Osteocyte (in vitro differentiated cells): ENCODE results near the gene SPATS2. TPM values are rescaled to one million over a fixed set of nuclear protein-coding genes. Genes with fewer than 3 reads are reported as not detected.

ENCODE experiments used
- DNase-seq: peaks from one replicate; pipeline ENCODE4 v3.0.0; 2021; ENCODE audit warnings: mixed read lengths; ENCODE audit not compliant: unreplicated experiment; ENCODE audit errors: extremely low spot score
- H3K27ac Mint-ChIP-seq: one replicate; pipeline ENCODE4 v1.8.0; 2021; ENCODE audit warnings: mild to moderate bottlenecking, mixed read lengths; ENCODE audit not compliant: unreplicated experiment
- H3K27me3 Mint-ChIP-seq: one replicate; pipeline ENCODE4 v1.8.0; 2021; ENCODE audit warnings: mixed read lengths; ENCODE audit not compliant: unreplicated experiment
- H3K36me3 Mint-ChIP-seq: one replicate; pipeline ENCODE4 v1.8.0; 2021; ENCODE audit warnings: mixed read lengths; ENCODE audit not compliant: unreplicated experiment
- H3K4me1 Mint-ChIP-seq: one replicate; pipeline ENCODE4 v1.8.0; 2021; ENCODE audit warnings: mixed read lengths; ENCODE audit not compliant: unreplicated experiment
- H3K4me3 Mint-ChIP-seq: one replicate; pipeline ENCODE4 v1.8.0; 2021; ENCODE audit warnings: mild to moderate bottlenecking, moderate library complexity, mixed read lengths; ENCODE audit not compliant: unreplicated experiment
- H3K9me3 Mint-ChIP-seq: one replicate; pipeline ENCODE4 v1.8.0; 2021; ENCODE audit warnings: mixed read lengths; ENCODE audit not compliant: unreplicated experiment
- total RNA-seq: library from RNA; stranded (reverse); gene quantifications from 2 replicates; pipeline ENCODE4 v1.2.1, GENCODE V29; 2021
- TF ChIP-seq, protein P1 (sequence below): fragments of 200-600 bp; sonication (generic); IDR thresholded peaks from 2 replicates; pipeline ENCODE4 v1.5.0; 2021; ENCODE audit warnings: antibody characterized with exemption, mild to moderate bottlenecking, moderate library complexity

SPATS2 gene
- total RNA-seq, 1 donor from 2014 or later: 25.6 TPM

DNA sequence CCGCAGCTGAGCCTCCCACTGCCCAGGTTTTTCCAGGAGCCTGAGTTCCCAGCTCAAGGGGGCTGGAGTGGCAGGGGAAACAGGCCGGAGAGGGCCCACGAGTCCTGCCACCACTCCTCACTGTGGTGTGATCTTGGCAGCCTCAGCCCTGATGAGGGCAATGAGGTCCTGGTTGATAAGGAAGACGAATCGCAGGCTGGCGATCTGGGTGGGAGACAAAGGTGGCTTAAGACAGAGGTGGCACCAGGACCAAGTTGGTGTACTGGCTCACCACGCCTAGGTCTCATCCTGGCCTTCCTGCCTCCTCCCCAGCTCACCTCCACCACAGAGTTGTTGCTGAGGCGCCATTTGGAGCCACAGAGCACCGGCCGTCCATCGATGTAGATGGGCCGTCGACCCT is 191.3 kb downstream of the SPATS2 start:
- TF ChIP-seq, protein P1, sequence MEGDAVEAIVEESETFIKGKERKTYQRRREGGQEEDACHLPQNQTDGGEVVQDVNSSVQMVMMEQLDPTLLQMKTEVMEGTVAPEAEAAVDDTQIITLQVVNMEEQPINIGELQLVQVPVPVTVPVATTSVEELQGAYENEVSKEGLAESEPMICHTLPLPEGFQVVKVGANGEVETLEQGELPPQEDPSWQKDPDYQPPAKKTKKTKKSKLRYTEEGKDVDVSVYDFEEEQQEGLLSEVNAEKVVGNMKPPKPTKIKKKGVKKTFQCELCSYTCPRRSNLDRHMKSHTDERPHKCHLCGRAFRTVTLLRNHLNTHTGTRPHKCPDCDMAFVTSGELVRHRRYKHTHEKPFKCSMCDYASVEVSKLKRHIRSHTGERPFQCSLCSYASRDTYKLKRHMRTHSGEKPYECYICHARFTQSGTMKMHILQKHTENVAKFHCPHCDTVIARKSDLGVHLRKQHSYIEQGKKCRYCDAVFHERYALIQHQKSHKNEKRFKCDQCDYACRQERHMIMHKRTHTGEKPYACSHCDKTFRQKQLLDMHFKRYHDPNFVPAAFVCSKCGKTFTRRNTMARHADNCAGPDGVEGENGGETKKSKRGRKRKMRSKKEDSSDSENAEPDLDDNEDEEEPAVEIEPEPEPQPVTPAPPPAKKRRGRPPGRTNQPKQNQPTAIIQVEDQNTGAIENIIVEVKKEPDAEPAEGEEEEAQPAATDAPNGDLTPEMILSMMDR: no peak
- no peaks in the 10 kb centered on the region for H3K27me3 Mint-ChIP-seq
- no peak overlapping the region for H3K4me3 Mint-ChIP-seq
- DNase-seq: no peak
- H3K27ac Mint-ChIP-seq: no peak overlapping the region
- H3K4me1 Mint-ChIP-seq: peaks cover 2% of the 10 kb centered on the region
- no peaks in the 10 kb centered on the region for H3K9me3 Mint-ChIP-seq
- H3K36me3 Mint-ChIP-seq: peaks cover 31% of the 10 kb centered on the region

DNA sequence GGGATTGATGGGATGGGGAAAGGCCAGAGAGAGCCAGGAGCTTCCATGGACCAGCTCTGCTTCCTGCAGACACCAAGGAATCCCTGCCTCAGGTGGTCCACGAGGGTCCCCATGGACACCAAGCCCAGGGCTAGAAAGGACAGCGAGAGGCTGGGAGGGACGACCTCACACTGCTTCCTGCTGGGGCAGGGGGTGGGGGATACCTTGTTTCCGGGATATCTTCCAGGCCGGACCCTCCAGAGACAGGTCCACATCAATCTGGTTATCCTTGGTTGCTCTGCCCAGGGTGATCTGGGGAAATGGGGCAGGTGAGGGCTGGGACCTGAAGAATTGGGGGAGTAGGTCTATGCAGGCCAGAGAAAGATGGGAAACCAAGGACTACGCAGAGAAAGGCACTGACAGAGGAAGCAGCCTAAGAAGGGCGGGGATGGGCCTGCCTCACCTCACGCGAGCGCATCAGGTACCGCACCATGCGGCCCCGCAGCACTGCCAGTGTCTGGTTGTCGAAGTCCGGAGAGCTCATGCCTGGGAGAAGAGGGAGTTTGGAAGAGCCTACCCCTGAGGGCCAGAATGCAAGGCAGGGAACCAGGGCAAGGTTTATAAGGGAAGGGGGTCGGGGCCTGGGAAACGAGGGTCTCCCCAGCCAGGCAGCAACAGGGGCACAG is 191.9 kb downstream of the SPATS2 start:
- DNase-seq: no peak
- peaks cover 37% of the 10 kb centered on the region for H3K36me3 Mint-ChIP-seq
- TF ChIP-seq, protein P1: no peak
- H3K27me3 Mint-ChIP-seq: no peaks in the 10 kb centered on the region
- H3K27ac Mint-ChIP-seq: no peak overlapping the region
- no peaks in the 10 kb centered on the region for H3K9me3 Mint-ChIP-seq
- peaks cover 2% of the 10 kb centered on the region for H3K4me1 Mint-ChIP-seq
- no peak overlapping the region for H3K4me3 Mint-ChIP-seq

DNA sequence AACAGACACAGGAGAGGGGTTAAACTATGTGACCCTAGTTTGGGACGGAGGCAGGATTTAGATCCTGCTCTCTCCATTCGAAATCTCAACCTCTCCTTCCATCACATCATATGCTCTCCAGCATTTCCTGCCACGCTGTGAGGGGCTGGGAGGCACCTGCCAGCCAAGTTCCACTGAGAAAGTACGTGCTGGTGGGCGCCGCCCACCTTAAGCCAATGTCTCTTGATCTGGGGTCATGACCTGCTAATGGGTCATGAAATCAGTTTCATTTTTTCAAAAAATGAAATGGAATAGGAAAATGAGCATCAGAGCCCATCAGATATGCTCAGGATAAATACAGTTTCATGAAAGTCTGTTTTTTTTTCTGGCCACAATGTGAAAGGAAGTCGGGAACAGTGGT is 193.4 kb downstream of the SPATS2 start:
- H3K4me1 Mint-ChIP-seq: peaks cover 2% of the 10 kb centered on the region
- no peaks in the 10 kb centered on the region for H3K9me3 Mint-ChIP-seq
- no peak overlapping the region for H3K4me3 Mint-ChIP-seq
- no peak for DNase-seq
- no peaks in the 10 kb centered on the region for H3K27me3 Mint-ChIP-seq
- TF ChIP-seq, protein P1: no peak
- no peak overlapping the region for H3K27ac Mint-ChIP-seq
- H3K36me3 Mint-ChIP-seq: peaks cover 39% of the 10 kb centered on the region

DNA sequence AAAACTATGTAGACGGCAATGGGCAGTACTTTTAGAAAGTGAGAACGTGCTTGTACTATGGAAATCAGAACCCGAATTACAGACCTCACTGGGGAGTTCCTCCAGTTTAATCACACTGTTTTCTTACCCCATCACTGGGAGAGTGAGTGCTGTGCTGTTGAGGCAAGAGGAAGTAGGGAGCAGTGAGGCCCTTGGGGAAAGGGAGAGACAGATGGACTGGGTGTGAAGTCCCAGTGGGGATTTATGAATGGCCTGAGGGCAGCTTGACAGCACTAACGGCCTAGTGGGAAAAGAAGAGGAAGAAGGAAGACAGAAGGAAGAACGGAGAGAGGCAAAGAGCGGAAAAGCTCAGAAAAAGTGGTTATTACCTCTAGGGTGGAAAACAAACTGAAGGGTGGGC is 195.0 kb downstream of the SPATS2 start:
- TF ChIP-seq, protein P1: no peak
- Mint-ChIP-seq H3K4me3 (no peak overlapping the region), H3K36me3 (peaks cover 31% of the 10 kb centered on the region), H3K27me3 (no peaks in the 10 kb centered on the region), H3K4me1 (peaks cover 4% of the 10 kb centered on the region), H3K27ac (no peak overlapping the region), H3K9me3 (no peaks in the 10 kb centered on the region)
- no peak for DNase-seq

DNA sequence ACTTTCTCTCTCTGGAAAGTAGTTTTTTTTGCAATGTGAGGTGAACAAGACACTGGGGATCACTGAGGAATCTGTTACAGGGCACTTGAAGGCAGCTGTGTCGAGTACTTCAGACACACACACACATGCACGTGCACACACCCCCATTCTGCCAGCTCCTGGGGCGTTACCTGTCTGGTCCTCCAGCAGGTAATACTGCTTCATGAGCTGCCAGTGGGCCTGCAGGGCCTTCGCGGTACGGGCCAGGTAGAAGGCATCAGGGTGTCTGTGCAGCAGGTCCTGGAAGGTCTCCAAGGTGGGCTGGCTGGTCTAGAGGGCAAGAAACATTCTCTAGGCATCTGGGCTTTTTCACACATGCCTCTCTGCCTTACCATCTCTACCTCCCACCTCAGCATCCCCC is 195.6 kb downstream of the SPATS2 start:
- H3K4me3 Mint-ChIP-seq: no peak overlapping the region
- no peaks in the 10 kb centered on the region for H3K27me3 Mint-ChIP-seq
- H3K9me3 Mint-ChIP-seq: no peaks in the 10 kb centered on the region
- no peak overlapping the region for H3K27ac Mint-ChIP-seq
- H3K36me3 Mint-ChIP-seq: peaks cover 31% of the 10 kb centered on the region
- TF ChIP-seq, protein P1: no peak
- DNase-seq: no peak
- peaks cover 7% of the 10 kb centered on the region for H3K4me1 Mint-ChIP-seq
